HG02678 (cell line): Measurements from ENCODE around the gene BRD2.

Experiments
- ATAC-seq: cut with Tn5 transposase; IDR thresholded peaks from one replicate; pipeline ENCODE4 v1.9.1; 2021; ENCODE audit warnings: mild to moderate bottlenecking, moderate library complexity; ENCODE audit not compliant: unreplicated experiment

The BRD2 gene

DNA sequence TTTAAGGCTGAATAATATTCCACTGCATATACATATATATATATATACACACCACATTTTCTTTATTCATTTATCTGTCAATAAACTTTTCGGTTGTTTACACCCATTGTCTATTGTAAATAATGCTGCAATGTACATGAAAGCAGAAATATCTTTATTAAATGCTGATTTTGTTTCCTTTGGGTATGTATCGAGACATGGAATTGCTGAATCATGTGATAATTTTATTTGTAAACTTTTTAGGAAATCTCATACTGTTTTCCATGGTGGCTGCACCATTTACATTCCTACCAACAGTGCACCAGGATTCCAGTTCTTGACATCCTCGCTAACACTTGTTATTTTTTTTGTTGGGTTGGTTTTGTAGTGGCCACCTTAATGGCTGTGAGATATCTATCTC is 55.1 kb downstream of the BRD2 start:
- ATAC-seq = no peak

DNA sequence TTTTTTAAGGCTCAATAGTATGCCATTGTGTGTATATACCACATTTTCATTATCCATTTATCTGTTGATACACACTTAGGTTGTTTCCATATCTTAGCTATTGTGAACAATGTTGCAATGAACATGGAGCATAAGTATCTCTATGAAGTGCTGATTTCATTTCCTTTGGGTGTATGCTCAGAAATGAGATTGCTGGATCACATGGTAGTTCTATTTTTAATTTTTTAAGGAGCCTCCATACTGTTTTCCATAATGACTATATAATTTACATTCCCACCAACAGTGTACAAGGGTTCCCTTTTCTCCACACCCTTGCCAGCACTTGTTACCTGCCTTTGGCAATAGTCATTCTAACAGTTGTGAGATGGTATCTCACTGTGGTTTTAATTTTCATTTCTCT is 56.1 kb downstream of the BRD2 start:
- ATAC-seq = no peak

DNA sequence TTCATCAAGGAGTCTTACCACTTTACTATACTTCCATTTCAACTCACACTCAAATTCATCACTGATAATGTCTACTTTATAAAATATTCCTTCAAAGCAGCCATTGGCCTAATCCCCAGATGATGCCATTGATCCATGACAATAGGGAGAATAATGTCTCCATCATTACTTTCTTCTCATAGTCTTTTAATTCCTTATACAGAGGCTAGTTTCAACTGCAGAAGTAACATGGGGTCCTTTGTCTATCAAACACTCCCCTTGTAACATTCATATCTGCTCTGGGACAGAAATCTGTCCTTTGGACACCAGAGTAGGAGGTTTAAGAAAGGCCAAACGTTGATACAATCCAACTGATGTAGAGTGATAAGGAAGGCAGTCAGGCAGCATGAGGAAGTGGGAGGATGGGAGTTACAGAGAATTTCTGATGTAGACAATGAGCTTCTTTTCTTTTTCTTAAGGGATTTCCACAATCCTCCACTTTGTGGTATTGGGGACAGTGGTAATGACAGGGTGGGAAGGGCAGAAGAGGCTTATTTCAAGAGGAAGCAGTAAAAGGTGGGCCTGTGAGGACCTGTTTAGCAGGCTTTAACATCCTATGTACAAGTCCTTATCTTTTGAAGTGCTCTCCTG is 59.9 kb downstream of the BRD2 start:
- ATAC-seq = no peak

GRCh38 chr6:33029328-33030184 is 61.2 kb downstream of the BRD2 start:
- peak; percentile 78 for ATAC-seq

GRCh38 chr6:33030245-33030644 is 61.9 kb downstream of the BRD2 start:
- ATAC-seq = no peak
